GM18505 (cell line): ENCODE results near the gene SIDT2.

Source experiments
- ATAC-seq: cut with Tn5 transposase; IDR thresholded peaks from one replicate; pipeline ENCODE4 v1.9.1; 2021; ENCODE audit not compliant: unreplicated experiment
- POLR2A ChIP-seq: IDR thresholded peaks from 4 replicates; pipeline ENCODE4 v1.6.1; 2011; ENCODE audit warnings: borderline replicate concordance; ENCODE audit not compliant: insufficient read depth, insufficient read length; ENCODE audit errors: extremely low read depth

Gene SIDT2

DNA sequence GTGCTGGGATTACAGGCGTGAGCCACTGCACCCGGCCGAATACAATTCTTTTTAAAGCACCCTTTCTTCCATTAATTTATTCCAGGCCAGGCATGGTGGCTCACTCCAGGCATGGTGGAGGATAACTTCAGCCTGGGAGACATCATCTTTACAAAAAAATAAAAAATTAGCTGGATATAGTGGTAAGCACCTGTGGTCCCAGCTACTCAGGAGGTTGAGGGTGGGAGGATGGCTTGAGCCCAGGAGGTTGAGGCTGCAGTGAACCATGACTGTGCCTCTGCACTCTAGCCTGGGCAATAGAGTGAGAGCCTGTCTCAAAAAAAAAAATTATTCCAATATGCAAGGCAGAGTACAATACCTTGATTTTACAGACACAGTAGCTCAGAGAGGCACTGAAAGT is 32.1 kb downstream of the SIDT2 start:
- TF ChIP-seq POLR2A: no peak
- no peak for ATAC-seq

DNA sequence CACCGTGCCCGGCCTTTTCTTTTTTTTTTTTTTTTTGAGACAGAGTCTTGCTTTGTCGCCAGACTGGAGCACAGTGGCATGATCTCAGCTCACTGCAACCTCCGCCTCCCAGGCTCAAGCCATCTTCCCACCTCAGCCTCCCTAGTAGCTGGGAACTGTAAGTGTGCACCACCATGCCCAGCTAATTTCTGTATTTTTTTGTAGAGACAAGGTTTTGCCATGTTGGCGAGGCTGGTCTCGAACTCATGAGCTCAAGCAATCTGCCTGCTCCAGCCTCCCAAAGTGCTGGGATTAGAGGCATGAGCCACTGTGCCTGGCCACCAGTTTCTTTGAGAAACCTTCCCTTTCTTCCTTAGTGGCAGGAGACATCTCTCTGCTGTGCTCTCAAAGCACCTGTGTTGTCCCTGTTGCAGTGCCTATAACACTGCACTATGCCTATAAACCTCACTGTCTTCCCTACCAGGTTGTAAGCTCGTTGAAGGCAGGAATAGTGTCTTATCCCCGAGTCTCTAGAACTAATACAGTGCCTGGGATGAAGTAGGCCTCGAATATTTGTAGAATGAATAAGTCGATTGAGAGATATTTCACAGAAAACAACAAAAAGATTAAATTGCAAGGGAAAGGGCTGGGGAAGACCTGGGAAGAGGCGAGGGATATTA is 34.3 kb downstream of the SIDT2 start:
- ATAC-seq: no peak
- TF ChIP-seq POLR2A: no peak

DNA sequence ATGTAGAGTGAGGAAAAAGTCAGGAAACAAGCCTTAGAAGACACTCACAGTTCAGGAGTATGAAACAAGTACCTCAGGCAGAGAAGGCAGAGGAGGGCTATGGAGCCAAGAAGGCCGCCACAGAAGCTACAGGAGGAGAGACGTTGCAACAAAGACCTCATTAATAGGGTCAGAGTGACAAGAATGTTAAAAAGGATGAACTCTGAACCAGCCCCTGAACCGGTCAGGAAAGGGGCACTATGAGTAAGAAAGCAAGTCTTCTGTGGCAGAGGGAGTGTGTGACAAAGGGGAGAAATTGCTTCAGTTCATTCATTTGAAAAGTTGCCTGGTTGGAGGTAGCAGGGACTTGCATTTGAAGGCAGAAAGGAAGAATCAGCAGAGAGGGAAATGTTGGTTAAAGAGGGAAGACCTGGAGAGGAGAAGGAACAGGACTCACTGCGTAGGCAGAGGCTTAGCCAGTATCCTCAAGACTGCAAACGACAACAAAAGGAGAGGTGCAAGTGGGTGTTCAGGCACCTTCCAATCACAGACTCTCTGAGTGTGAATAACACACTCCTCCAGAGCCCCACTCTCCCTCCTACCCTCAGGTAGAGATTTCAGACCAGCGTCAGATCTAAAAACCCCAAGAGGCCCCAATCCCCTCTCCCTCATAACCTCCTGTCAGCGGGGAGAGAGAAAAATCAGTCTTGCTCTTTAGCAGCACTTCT is 36.0 kb downstream of the SIDT2 start:
- ATAC-seq: no peak
- TF ChIP-seq POLR2A: no peak

DNA sequence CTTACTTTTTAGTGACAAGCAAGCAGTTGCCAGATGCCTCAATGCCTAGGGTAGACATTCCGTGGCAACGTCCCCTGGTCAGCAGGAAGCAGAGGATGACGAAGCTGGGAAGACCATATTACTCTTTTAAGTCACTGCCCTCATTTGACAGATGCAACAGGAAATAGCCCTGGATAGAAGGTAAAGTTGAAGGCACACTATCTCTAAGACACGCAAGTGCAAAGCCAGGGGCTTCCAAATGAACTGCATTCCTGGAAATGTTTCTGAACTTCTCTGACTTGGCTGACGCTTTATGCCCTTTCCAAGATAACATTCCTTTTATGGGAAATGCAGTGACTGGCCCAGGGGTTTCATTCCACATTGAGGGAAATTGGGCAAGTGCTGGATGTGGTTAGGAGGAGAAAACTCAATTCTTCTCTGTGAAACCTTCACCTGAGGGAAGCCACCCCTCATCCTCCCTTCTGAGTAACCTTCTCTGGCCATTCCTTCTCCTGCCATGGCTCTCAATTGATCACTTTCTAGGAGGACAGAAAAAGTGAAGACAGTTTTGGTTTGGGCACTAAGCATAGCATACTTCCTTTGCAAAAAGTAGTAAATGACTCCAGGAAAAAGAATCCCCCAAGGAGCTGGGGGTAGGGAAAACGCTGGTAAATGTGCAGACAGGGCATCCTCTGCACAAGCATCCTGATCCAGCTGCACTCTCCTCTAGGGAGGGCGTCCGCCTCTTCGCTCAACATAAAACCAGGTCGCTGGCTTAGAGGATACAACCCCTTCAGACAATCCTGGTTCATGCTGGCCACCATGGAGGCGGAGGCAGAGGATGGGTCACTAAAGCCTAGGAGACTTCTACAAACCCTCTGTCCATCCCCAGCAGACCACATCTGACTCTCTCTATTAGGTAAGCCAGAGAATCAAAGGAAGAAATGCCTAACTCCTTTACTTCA is 38.9 kb downstream of the SIDT2 start:
- no peak for ATAC-seq

DNA sequence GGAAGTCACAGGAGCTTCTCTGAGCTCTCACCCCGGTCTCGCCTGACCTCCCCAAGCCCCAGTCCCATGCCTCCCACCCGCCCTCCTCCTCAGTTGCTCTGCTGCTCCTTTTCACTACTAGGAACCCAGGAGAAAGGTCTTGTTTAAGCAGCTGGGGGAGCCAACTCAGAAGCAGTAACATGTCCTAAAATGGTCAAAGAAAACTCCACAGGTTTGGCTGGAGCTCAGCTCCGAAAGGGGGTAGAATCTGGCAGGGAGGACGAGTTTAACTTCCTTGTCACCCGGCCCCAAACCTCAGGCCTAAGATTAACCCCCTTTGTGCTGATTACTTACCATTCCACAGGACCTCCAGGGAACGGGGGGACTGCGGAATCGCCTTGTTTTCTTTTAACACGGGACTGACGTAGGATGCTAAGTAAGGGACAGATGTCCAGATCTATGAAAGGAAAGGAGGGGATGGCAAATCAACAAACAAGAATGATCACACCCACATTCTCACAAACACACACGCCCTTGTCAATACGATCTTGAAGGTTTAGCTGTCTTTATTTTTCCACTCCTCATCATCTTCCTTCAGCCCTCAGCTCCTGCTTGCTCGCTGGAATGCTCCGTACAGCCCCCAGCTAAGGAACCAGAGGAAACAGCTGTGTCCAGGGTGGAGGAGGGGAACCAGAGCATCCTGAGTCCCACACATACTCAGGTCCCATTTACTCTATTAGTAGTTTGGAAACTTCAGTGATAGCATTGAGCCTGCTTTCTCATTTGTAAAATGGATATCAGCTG is 39.8 kb downstream of the SIDT2 start:
- no peak for ATAC-seq
- TF ChIP-seq POLR2A: no peak

More for the DNA sequence above, 38.9 kb downstream of the SIDT2 start:
- no peak for TF ChIP-seq POLR2A

DNA sequence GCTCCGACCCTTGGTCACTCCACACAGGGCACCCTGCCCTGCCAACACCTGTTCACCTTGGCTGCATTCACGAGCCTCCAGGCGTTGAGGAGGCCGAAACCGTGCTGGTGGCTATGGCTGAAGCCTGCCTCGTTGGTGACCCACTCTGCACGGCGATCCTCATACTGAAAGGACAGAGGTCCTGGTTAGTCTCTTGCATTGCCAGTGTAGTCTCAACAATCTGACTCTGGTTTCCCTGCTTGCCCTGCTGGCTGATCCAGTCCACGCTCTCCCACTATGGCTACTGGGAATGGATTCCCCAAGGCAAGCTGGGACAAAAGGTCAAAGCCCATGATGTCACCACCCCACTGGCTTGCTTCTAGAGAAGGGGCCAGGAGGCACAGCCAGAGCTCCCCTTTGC is 40.5 kb downstream of the SIDT2 start:
- no peak for ATAC-seq
- no peak for TF ChIP-seq POLR2A

DNA sequence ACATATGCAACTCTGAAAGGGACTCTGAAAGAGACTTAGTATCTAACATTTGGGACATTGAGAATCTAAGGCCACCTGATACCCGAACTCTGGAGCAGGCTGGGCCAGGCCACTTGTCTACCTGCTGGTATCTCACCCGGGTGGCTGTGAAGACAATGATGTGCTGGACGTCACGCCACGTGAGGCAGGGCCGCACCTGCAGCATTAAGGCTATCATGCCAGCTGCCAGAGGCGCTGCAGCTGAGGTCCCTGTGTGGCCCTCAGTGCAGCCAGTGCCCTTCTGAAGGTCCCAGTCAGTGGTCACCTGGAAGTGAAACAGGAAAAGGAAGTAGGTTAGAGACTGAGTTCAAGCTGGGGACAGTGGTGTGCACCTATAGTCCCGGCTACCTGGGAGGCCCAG is 40.9 kb downstream of the SIDT2 start:
- no peak for TF ChIP-seq POLR2A
- no peak for ATAC-seq

DNA sequence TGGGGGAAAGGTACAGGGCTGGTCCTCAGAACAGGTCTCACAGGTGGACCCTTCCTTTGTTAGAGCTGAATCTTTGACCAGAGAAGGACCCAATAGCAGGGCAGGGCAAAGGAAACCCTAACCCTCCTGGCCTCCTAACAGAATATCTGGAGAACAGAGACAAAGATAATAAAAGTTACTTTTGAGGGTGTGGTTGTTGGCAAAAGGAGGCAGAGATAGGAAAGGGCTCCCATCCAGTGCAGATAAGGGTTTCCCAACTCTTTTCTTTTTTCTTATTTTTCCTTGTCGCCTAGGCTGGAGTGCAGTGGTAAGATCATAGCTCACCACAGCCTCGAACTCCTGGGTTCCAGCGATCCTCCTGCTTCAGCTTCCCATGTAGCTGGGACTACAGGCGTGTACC is 41.5 kb downstream of the SIDT2 start:
- ATAC-seq: no peak
- no peak for TF ChIP-seq POLR2A

DNA sequence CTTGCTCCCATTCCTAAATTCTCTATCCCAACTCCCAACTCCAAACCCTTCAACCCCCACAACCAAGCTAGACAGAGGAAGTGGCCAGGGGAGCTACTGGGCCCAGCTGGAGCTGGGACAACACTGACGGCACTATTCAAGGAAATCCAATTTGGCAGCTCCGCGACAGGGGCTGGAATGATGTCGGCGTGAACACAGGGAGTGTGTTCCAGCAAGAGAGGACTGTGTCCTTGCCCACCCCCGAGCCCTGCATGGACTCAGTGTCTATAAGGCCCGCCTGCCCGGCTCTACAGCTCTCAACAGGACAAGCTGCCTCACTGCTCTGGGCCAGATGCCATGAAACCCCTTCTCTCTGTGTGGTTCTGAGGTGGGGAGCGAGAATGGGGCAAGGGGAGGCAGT is 42.0 kb downstream of the SIDT2 start:
- no peak for TF ChIP-seq POLR2A
- ATAC-seq: no peak

DNA sequence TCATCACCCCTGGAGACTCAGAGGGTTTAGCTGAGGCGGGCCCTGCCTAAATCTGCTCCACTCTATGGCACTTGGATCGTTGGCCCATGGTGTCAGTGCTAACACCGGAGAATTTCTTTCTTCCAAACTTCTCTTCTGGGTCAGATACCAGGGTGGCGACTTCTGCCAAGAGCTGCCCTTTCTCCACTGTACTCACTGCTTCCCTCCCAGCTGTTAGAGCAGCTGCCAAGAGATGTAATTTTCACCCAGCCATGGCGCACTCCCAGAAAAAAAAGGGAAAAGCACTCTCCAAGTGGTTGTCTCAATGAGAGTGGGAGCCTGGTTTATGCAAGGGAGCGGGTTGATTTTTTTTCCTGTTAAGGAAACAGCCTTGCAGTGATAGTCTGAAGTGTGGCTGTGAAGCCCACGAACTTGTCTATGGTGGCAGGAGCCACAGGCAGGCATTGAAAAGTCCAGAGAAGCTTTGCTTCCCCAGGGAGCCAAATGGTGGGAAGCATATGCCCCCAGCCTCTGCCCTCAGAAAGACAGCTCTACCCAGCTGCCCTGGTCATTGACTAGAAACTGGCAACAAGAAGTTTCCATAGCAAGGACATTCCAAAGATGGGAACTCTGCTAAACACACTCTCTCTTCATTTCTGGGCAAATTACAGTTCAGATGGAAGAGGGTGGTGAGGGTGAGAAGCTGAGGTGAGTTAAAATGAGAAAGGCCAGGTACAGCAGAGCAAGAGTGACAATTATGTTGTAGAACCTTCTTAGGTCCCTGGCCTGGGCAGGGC is 42.6 kb downstream of the SIDT2 start:
- no peak for TF ChIP-seq POLR2A
- no peak for ATAC-seq

DNA sequence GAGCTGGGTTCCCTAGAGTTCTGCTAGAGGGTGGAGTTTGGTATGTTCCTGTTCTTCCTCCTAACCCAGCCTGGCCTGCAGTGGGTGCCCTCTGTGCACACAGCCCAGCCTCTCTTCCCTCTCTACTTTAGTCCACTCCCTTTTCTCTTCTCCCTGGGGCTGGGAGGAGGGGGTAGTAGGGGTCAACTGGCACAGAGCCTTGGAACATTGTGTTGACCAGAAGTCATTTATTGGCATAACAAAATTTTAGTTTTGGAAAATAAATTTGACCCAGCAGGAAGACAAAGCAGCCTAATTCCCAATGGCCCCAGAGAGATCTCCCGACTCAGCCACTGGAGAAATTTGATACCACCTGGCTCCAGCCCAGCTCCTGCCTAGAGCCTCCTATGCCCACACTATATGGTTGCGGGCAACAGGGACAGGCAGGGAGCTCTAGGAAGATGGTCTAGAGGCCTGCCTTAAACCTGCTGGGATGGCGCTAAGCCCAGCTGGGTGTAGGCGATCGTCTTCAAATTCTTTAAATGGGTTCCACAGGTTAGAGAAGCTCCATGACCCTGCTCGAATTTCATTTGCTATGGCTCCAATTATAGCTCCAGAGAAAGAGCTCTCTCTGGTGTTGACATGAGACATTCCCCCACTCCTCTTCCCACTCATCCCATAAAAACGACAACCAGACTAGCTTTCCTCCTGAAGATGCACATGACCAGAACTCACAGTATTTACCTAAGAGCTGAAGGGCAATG is 43.4 kb downstream of the SIDT2 start:
- TF ChIP-seq POLR2A: no peak
- no peak for ATAC-seq
